ENCODE results near the gene SLC4A8.

SLC4A8 gene

GRCh38 chr12:51432921-51433320 lies 8.3 kb downstream of the SLC4A8 start:
- in situ Hi-C loops (cut with HindIII; ENCODE audit: low sequenced_read_pairs): no loop called here
- no peak for TF ChIP-seq CTCF (IDR thresholded peaks at IDR 0.05; ENCODE audit: low read depth, low read length, missing control alignments)
- no peak for DNase-seq (ENCODE audit: low read depth)
- no peak overlapping the region for H3K4me3 ChIP-seq (ENCODE audit: low read depth, low read length)

DNA sequence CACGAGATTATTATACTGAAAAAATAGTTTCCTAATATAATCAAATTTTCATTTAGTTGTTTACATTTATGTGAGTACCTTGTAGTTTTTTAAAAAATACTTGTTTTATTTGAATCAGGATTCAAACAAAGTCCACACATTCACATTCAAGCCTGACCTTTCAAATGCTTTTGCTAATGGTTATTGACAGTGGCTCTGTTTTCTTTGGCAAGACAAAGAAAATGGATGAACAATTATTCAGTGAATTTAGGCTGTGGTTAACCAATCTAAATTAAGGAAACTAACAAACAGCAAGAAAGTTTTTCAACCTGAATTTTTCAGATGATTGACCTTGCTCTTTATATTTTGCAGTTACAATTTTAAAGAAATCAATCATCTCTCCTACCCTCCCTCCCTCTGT lies 9.7 kb downstream of the SLC4A8 start:
- no peak for TF ChIP-seq CTCF (IDR thresholded peaks at IDR 0.05; ENCODE audit: low read depth, low read length, missing control alignments)
- H3K4me3 ChIP-seq (ENCODE audit: low read depth, low read length): no peak overlapping the region
- peak; percentile 18 for DNase-seq (ENCODE audit: low read depth)
- in situ Hi-C loops (cut with HindIII; ENCODE audit: low sequenced_read_pairs): no loop called here

DNA sequence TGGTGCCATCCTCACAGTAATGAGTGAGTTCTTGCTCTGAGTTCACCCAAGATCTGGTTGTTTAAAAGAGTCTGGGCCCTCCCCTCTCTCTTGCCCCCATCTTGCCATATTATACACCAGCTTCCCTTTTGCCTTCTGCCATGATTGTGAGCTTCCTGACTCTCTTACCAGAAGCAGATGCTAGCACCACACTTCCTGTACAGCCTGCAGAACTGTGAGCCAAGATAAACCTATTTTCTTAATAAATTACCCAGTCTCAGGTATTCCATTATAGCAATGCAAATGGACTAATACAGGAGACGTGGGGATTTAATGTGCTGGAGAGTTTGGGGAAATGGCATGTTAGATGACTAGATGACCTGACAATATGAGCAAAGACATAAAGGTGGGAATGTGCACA lies 12.8 kb downstream of the SLC4A8 start:
- no peak overlapping the region for H3K4me3 ChIP-seq (ENCODE audit: low read depth, low read length)
- DNase-seq (ENCODE audit: low read depth): no peak
- in situ Hi-C loops (cut with HindIII; ENCODE audit: low sequenced_read_pairs): no loop called here
- TF ChIP-seq CTCF (IDR thresholded peaks at IDR 0.05; ENCODE audit: low read depth, low read length, missing control alignments): no peak

- no peak for DNase-seq (ENCODE audit: low read depth)
- no peak for TF ChIP-seq CTCF (IDR thresholded peaks at IDR 0.05; ENCODE audit: low read depth, low read length, missing control alignments)
- in situ Hi-C loops (cut with HindIII; ENCODE audit: low sequenced_read_pairs): no loop called here
- H3K4me3 ChIP-seq (ENCODE audit: low read depth, low read length): no peak overlapping the region
Observed at GRCh38 chr12:51439330-51439729, 14.7 kb downstream of the SLC4A8 start.

- peak; percentile 32 for DNase-seq (ENCODE audit: low read depth)
- in situ Hi-C loops (cut with HindIII; ENCODE audit: low sequenced_read_pairs): no loop called here
- TF ChIP-seq CTCF (IDR thresholded peaks at IDR 0.05; ENCODE audit: low read depth, low read length, missing control alignments): no peak
- H3K4me3 ChIP-seq (ENCODE audit: low read depth, low read length): no peak overlapping the region
Observed at GRCh38 chr12:51441583-51441982, 17.0 kb downstream of the SLC4A8 start.

DNA sequence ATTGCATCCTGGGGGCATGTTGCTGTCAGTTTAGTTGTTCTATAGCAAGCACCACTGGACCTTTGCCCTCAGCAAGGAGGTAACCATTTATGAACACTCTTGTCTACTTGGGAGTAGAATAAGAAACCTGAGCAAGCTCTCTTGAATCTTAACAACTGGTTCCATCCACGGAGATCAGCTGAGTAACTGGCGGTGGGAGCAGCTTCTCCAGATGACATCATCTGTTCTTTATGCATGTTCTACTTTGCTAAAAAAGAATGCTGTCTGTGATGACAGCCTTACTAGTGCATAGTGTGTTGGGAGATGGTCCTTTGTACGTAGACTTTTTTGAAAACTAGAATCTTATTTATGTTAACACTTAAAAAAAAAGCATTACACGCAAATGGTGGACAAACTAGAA lies 17.7 kb downstream of the SLC4A8 start:
- no peak for DNase-seq (ENCODE audit: low read depth)
- no peak overlapping the region for H3K4me3 ChIP-seq (ENCODE audit: low read depth, low read length)
- in situ Hi-C loops (cut with HindIII; ENCODE audit: low sequenced_read_pairs): no loop called here
- TF ChIP-seq CTCF (IDR thresholded peaks at IDR 0.05; ENCODE audit: low read depth, low read length, missing control alignments): no peak

GRCh38 chr12:51443573-51443972 lies 18.9 kb downstream of the SLC4A8 start:
- in situ Hi-C loops (cut with HindIII; ENCODE audit: low sequenced_read_pairs): no loop called here
- DNase-seq (ENCODE audit: low read depth): no peak
- TF ChIP-seq CTCF (IDR thresholded peaks at IDR 0.05; ENCODE audit: low read depth, low read length, missing control alignments): no peak
- H3K4me3 ChIP-seq (ENCODE audit: low read depth, low read length): no peak overlapping the region
